GM12878 (cell line): Measurements from ENCODE around the gene TSPAN5. TPM values are rescaled to one million over a fixed set of nuclear protein-coding genes. Genes with fewer than 3 reads are reported as not detected.
A peak's percentile ranks its signal among the peaks of the same experiment; 100 is the strongest.

ENCODE experiments used
- BCL11A ChIP-seq: IDR thresholded peaks from 2 replicates; pipeline ENCODE4 v1.6.1; 2011; ENCODE audit warnings: low read depth, low read length
- BRCA1 ChIP-seq: IDR thresholded peaks from 2 replicates; pipeline ENCODE4 v1.6.1; 2011; ENCODE audit warnings: low read depth, low read length, improper control_type of control experiment
- CREM ChIP-seq: IDR thresholded peaks from 2 replicates; pipeline ENCODE4 v1.6.1; 2014; ENCODE audit warnings: antibody characterized with exemption, low read depth
- EP300 ChIP-seq, 2 experiments: fragments of 150-350 bp in 1 of 2; IDR thresholded peaks; 2 replicates each; pipeline ENCODE4 v1.6.1; 2011 to 2012; ENCODE audit warnings: low read depth in 2 of 2, low read length in 2 of 2, borderline replicate concordance in 1 of 2, improper control_type of control experiment in 1 of 2, inconsistent platforms in 1 of 2; ENCODE audit not compliant: control insufficient read depth in 1 of 2
- EZH2 ChIP-seq: IDR thresholded peaks from 2 replicates; pipeline ENCODE4 v1.6.1; 2012; ENCODE audit warnings: low read depth, mild to moderate bottlenecking, control low read depth, inconsistent platforms, low read length, borderline replicate concordance; ENCODE audit not compliant: control insufficient read depth
- HDAC6 ChIP-seq: fragments of 200-600 bp; sonication (generic); IDR thresholded peaks from one replicate; pipeline ENCODE4 v1.8.0; 2017; ENCODE audit warnings: antibody characterized with exemption; ENCODE audit not compliant: unreplicated experiment
- JUND ChIP-seq: IDR thresholded peaks from 2 replicates; pipeline ENCODE4 v1.6.1; 2012; ENCODE audit warnings: low read depth, mild to moderate bottlenecking, low read length, improper control_type of control experiment, moderate library complexity
- MXI1 ChIP-seq: fragments of 150-350 bp; IDR thresholded peaks from 2 replicates; pipeline ENCODE4 v1.6.1; 2011; ENCODE audit warnings: low read depth, mild to moderate bottlenecking, inconsistent platforms, low read length, improper control_type of control experiment
- TCF7 ChIP-seq: IDR thresholded peaks from 2 replicates; pipeline ENCODE4 v1.6.1; 2014; ENCODE audit warnings: antibody characterized with exemption, borderline replicate concordance
- YY1 ChIP-seq: IDR thresholded peaks from 2 replicates; pipeline ENCODE4 v1.6.1; 2011; ENCODE audit warnings: low read depth, mild to moderate bottlenecking, low read length
- polyA plus RNA-seq, 11 experiments: library from polyadenylated mRNA; depleted of rRNA in 4 of 11; unstranded in 6 of 11; stranded (reverse) in 5 of 11; fragments of >200 nt; fragmentation: Nextera tagmentation in 4 of 11; fragmentation: Illumina TruSeq in 1 of 11; extraction: Ambion mirVana in 4 of 11; extraction: Trizol in 1 of 11; gene quantifications; 1 replicate in 1 of 11; 2 replicates in 10 of 11; pipeline versions ENCODE4 v1.2.1 to v1.2.3, GENCODE V29; 2011 to 2016; ENCODE audit warnings: inconsistent platforms in 2 of 11, missing spikeins in 2 of 11, low read depth in 1 of 11
- total RNA-seq, 4 experiments: library from RNA; depleted of rRNA in 3 of 4; stranded (reverse); fragments of >200 nt in 3 of 4; fragmentation: Illumina TruSeq in 1 of 4; extraction: Trizol in 1 of 4; gene quantifications; 2 replicates each; pipeline versions ENCODE4 v1.2.1 to v1.2.3, GENCODE V29; 2013 to 2021
- TF ChIP-seq, protein P1 (sequence below): fragments of 450-650 bp; IDR thresholded peaks from 2 replicates; pipeline ENCODE4 v1.6.1; 2018; ENCODE audit warnings: borderline replicate concordance, mild to moderate bottlenecking; ENCODE audit not compliant: partially characterized antibody
- TF ChIP-seq, protein P2 (sequence below): fragments of 450-650 bp; formaldehyde crosslinking; IDR thresholded peaks from 2 replicates; pipeline ENCODE4 v1.4.0; 2022; ENCODE audit warnings: mild to moderate bottlenecking, moderate library complexity
- TF ChIP-seq, protein P3 (sequence below): fragments of 450-650 bp; IDR thresholded peaks from 2 replicates; pipeline ENCODE4 v1.6.1; 2016; ENCODE audit warnings: mild to moderate bottlenecking, moderate library complexity, borderline replicate concordance
- TF ChIP-seq, protein P4 (sequence below): fragments of 450-650 bp; formaldehyde crosslinking; IDR thresholded peaks from 2 replicates; pipeline ENCODE4 v1.4.0; 2020; ENCODE audit warnings: mild to moderate bottlenecking, moderate library complexity

TSPAN5 gene
- total and polyA plus RNA-seq, 10 of the 15 experiments (the other 5 are each of a cell fraction or from before 2014, with no cell fraction given): 0.09 to 8.2 (median 0.27) TPM

DNA sequence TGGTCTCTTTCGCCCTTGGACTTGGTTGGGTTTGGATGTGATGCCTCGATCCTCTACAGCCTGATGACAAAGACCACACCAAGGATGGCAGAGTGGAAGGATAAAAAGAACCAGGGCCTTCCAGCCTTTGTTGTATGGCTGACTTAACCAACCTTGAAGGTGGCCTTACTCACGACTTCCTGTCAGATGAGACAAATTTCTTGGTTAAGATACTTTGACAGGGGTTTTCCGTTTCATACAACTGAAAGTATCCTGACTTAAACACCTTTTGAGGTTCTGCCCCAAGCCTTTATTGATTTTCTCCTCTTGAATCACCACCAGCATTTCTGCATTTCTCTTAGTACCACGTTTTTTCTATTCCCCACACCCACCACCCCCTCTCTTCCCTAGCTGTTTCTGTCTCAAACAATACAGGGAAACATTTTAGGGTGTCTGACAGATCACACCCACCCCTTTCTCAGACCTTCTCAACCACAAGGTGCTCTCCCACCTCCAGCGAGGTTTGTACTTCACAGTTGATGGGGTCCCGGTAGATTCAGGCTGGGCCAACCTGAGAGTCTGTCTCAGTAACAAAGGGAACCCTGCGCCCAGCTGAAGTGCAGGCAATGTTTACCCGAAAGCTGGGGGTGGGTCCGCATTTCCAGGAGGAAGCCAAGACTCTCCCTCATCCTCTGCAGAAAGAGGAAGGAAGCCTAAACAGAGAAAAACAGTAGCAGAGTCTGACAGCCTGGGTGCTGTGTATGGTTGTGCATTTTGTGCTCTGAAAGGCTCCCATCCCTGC, 5.0 kb upstream of the TSPAN5 start (continued):
- TF ChIP-seq, protein P1, sequence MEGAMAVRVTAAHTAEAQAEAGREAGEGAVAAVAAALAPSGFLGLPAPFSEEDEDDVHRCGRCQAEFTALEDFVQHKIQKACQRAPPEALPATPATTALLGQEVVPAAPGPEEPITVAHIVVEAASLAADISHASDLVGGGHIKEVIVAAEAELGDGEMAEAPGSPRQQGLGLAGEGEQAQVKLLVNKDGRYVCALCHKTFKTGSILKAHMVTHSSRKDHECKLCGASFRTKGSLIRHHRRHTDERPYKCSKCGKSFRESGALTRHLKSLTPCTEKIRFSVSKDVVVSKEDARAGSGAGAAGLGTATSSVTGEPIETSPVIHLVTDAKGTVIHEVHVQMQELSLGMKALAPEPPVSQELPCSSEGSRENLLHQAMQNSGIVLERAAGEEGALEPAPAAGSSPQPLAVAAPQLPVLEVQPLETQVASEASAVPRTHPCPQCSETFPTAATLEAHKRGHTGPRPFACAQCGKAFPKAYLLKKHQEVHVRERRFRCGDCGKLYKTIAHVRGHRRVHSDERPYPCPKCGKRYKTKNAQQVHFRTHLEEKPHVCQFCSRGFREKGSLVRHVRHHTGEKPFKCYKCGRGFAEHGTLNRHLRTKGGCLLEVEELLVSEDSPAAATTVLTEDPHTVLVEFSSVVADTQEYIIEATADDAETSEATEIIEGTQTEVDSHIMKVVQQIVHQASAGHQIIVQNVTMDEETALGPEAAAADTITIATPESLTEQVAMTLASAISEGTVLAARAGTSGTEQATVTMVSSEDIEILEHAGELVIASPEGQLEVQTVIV: no peak
- peak; percentile 74; the same call in 1 of the 2 replicates for TF ChIP-seq TCF7
- no peak for TF ChIP-seq JUND
- TF ChIP-seq, protein P2, sequence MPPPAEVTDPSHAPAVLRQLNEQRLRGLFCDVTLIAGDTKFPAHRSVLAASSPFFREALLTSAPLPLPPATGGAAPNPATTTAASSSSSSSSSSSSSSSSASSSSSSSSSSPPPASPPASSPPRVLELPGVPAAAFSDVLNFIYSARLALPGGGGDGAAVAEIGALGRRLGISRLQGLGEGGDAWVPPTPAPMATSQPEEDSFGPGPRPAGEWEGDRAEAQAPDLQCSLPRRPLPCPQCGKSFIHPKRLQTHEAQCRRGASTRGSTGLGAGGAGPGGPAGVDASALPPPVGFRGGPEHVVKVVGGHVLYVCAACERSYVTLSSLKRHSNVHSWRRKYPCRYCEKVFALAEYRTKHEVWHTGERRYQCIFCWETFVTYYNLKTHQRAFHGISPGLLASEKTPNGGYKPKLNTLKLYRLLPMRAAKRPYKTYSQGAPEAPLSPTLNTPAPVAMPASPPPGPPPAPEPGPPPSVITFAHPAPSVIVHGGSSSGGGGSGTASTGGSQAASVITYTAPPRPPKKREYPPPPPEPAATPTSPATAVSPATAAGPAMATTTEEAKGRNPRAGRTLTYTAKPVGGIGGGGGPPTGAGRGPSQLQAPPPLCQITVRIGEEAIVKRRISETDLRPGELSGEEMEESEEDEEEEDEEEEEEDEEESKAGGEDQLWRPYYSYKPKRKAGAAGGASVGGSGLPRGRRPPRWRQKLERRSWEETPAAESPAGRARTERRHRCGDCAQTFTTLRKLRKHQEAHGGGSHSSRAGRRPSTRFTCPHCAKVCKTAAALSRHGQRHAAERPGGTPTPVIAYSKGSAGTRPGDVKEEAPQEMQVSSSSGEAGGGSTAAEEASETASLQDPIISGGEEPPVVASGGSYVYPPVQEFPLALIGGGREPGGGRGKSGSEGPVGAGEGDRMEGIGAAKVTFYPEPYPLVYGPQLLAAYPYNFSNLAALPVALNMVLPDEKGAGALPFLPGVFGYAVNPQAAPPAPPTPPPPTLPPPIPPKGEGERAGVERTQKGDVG (CRISPR knock-in tag): no peak
- no peak for TF ChIP-seq EZH2
- TF ChIP-seq CREM: peak; percentile 39; the same call in 1 of the 2 replicates
- TF ChIP-seq YY1: 0 out of 2 replicates have a peak, but pooled peaks have one; percentile 16
- TF ChIP-seq HDAC6: no peak
- TF ChIP-seq, protein P3, sequence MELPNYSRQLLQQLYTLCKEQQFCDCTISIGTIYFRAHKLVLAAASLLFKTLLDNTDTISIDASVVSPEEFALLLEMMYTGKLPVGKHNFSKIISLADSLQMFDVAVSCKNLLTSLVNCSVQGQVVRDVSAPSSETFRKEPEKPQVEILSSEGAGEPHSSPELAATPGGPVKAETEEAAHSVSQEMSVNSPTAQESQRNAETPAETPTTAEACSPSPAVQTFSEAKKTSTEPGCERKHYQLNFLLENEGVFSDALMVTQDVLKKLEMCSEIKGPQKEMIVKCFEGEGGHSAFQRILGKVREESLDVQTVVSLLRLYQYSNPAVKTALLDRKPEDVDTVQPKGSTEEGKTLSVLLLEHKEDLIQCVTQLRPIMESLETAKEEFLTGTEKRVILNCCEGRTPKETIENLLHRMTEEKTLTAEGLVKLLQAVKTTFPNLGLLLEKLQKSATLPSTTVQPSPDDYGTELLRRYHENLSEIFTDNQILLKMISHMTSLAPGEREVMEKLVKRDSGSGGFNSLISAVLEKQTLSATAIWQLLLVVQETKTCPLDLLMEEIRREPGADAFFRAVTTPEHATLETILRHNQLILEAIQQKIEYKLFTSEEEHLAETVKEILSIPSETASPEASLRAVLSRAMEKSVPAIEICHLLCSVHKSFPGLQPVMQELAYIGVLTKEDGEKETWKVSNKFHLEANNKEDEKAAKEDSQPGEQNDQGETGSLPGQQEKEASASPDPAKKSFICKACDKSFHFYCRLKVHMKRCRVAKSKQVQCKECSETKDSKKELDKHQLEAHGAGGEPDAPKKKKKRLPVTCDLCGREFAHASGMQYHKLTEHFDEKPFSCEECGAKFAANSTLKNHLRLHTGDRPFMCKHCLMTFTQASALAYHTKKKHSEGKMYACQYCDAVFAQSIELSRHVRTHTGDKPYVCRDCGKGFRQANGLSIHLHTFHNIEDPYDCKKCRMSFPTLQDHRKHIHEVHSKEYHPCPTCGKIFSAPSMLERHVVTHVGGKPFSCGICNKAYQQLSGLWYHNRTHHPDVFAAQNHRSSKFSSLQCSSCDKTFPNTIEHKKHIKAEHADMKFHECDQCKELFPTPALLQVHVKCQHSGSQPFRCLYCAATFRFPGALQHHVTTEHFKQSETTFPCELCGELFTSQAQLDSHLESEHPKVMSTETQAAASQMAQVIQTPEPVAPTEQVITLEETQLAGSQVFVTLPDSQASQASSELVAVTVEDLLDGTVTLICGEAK: 0 out of 2 replicates have a peak, but pooled peaks have one; percentile 1
- peak; percentile 74; the same call in 1 of the 2 replicates for TF ChIP-seq MXI1
- TF ChIP-seq, protein P4, sequence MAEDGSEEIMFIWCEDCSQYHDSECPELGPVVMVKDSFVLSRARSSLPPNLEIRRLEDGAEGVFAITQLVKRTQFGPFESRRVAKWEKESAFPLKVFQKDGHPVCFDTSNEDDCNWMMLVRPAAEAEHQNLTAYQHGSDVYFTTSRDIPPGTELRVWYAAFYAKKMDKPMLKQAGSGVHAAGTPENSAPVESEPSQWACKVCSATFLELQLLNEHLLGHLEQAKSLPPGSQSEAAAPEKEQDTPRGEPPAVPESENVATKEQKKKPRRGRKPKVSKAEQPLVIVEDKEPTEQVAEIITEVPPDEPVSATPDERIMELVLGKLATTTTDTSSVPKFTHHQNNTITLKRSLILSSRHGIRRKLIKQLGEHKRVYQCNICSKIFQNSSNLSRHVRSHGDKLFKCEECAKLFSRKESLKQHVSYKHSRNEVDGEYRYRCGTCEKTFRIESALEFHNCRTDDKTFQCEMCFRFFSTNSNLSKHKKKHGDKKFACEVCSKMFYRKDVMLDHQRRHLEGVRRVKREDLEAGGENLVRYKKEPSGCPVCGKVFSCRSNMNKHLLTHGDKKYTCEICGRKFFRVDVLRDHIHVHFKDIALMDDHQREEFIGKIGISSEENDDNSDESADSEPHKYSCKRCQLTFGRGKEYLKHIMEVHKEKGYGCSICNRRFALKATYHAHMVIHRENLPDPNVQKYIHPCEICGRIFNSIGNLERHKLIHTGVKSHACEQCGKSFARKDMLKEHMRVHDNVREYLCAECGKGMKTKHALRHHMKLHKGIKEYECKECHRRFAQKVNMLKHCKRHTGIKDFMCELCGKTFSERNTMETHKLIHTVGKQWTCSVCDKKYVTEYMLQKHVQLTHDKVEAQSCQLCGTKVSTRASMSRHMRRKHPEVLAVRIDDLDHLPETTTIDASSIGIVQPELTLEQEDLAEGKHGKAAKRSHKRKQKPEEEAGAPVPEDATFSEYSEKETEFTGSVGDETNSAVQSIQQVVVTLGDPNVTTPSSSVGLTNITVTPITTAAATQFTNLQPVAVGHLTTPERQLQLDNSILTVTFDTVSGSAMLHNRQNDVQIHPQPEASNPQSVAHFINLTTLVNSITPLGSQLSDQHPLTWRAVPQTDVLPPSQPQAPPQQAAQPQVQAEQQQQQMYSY (CRISPR knock-in tag): no peak
- TF ChIP-seq EP300 (IDR thresholded peaks at IDR 0.05; ENCODE audit: borderline replicate concordance in 1 of 2, control insufficient read depth in 1 of 2, low read depth in 2 of 2, low read length in 2 of 2): peak; percentile 21 to 90; a peak in 2 of 4 replicates
- TF ChIP-seq BRCA1: no peak
- TF ChIP-seq BCL11A: peak; percentile 52
